Endothelial cell of umbilical vein (primary cell): ENCODE measurements around the gene HCAR1. TPM values are rescaled to one million over a fixed set of nuclear protein-coding genes. Genes with fewer than 3 reads are reported as not detected.

Experiments
- BruUV-seq: library from RNA; stranded (reverse); fragments of 400-500 nt; replicated peaks from 2 replicates; lab custom pipeline; 2021; lab: Mats Ljungman, UMichigan
- CTCF ChIA-PET: fragments of 300-600, 350-600 bp; sonication (Branson Sonifier 250); formaldehyde crosslinking; loops from one replicate; lab custom pipeline; 2021; ENCODE audit warnings: antibody characterized with exemption, inconsistent platforms; lab: Charles Lee
- POLR2A ChIA-PET: fragments of 300-600, 350-600 bp; sonication (Branson Sonifier 250); formaldehyde crosslinking; loops from one replicate; lab custom pipeline; 2021; ENCODE audit warnings: antibody characterized with exemption, inconsistent platforms; lab: Charles Lee
- DNase-seq: peaks from one replicate; pipeline ENCODE4 v3.0.0-alpha.2; 2011; ENCODE audit warnings: low read depth, low spot score
- FAIRE-seq: peaks from 2 replicates; lab custom pipeline; 2011; peaks lifted over from hg19 to GRCh38; lab: Jason Lieb, UNC
- H2AFZ ChIP-seq: 2 replicates; pipeline ENCODE4 v1.6.0; 2012; ENCODE audit warnings: low read depth, low read length, control low read depth, inconsistent platforms
- H3K27ac ChIP-seq: 2 replicates; pipeline ENCODE4 v1.5.1; 2011; ENCODE audit warnings: low read depth, mild to moderate bottlenecking, control low read depth, low read length, moderate library complexity; ENCODE audit not compliant: insufficient read depth
- H3K27me3 ChIP-seq, 2 experiments: 2 replicates each; pipeline versions ENCODE4 v1.6.0 to v1.6.1; 2011; ENCODE audit warnings: low read length in 2 of 2, mixed read lengths in 1 of 2; ENCODE audit not compliant: control insufficient read depth in 2 of 2, insufficient read depth in 2 of 2
- H3K36me3 ChIP-seq, 2 experiments: 2 replicates in 1 of 2; 3 replicates in 1 of 2; pipeline ENCODE4 v1.5.1; 2011; ENCODE audit warnings: low read length in 2 of 2, mild to moderate bottlenecking in 1 of 2, moderate library complexity in 1 of 2; ENCODE audit not compliant: control insufficient read depth in 2 of 2, insufficient read depth in 2 of 2; ENCODE audit errors: extremely low read depth in 1 of 2
- H3K4me1 ChIP-seq: 3 replicates; pipeline ENCODE4 v1.5.1; 2011; ENCODE audit warnings: mild to moderate bottlenecking, low read length; ENCODE audit not compliant: control insufficient read depth, insufficient read depth; ENCODE audit errors: extremely low read depth
- H3K4me2 ChIP-seq: 2 replicates; pipeline ENCODE4 v1.6.1; 2011; ENCODE audit warnings: low read length, control low read depth, mixed read lengths; ENCODE audit not compliant: insufficient read depth
- H3K4me3 ChIP-seq, 3 experiments: fragments of 200-600 bp in 1 of 3; sonication (generic), shearing (Covaris generic) in 1 of 3; replicated peaks in 1 of 3; 2 replicates each; pipeline ENCODE4 v1.5.1; 2011 to 2016; ENCODE audit warnings: control low read depth in 3 of 3, low read length in 3 of 3, mild to moderate bottlenecking in 2 of 3, inconsistent platforms in 1 of 3, low read depth in 1 of 3, moderate library complexity in 1 of 3; ENCODE audit not compliant: insufficient read depth in 1 of 3
- H3K79me2 ChIP-seq: 2 replicates; pipeline ENCODE4 v1.6.0; 2012; ENCODE audit warnings: low read length, inconsistent platforms; ENCODE audit not compliant: control insufficient read depth, insufficient read depth
- H3K9ac ChIP-seq: replicated peaks from 2 replicates; pipeline ENCODE3; 2011; ENCODE audit warnings: low read length, control low read depth; ENCODE audit not compliant: insufficient read depth; ENCODE audit errors: extremely low read depth
- H3K9me1 ChIP-seq: replicated peaks from 3 replicates; pipeline ENCODE4 v1.6.0; 2011; ENCODE audit warnings: mild to moderate bottlenecking, low read length; ENCODE audit not compliant: control insufficient read depth, insufficient read depth; ENCODE audit errors: extremely low read depth
- H3K9me3 ChIP-seq: replicated peaks from 2 replicates; pipeline ENCODE4 v1.5.1; 2012; ENCODE audit warnings: low read length, inconsistent platforms; ENCODE audit not compliant: control insufficient read depth, insufficient read depth
- H4K20me1 ChIP-seq: replicated peaks from 2 replicates; pipeline ENCODE3; 2011; ENCODE audit warnings: mild to moderate bottlenecking, low read length; ENCODE audit not compliant: control insufficient read depth, insufficient read depth; ENCODE audit errors: extremely low read depth
- GATA2 ChIP-seq: IDR thresholded peaks from 2 replicates; pipeline ENCODE4 v1.7.0; 2011; ENCODE audit warnings: low read depth, mild to moderate bottlenecking, moderate library complexity, mixed read lengths, low read length; ENCODE audit not compliant: insufficient read length, insufficient read depth
- MAX ChIP-seq: IDR thresholded peaks from 2 replicates; pipeline ENCODE4 v1.6.1; 2011; ENCODE audit not compliant: insufficient read depth, insufficient read length
- MYC ChIP-seq: IDR thresholded peaks from one replicate; pipeline ENCODE4 v1.6.1; 2011; ENCODE audit warnings: mild to moderate bottlenecking, low read depth, low read length
- POLR2A ChIP-seq: IDR thresholded peaks from 2 replicates; pipeline ENCODE4 v1.6.1; 2012; ENCODE audit warnings: low read depth, mild to moderate bottlenecking, control low read depth, low read length
- POLR2AphosphoS5 ChIP-seq: IDR thresholded peaks from 2 replicates; pipeline ENCODE4 v1.6.1; 2012; ENCODE audit warnings: low read depth, mild to moderate bottlenecking, control low read depth, low read length, moderate library complexity; ENCODE audit not compliant: insufficient read depth
- dilution Hi-C: fragments of 300-500 bp; cut with MboI; formaldehyde crosslinking; loops from one replicate; pipeline ENCODE4 v1.15.0; 2019; ENCODE audit warnings: low sequenced_read_pairs; ENCODE audit not compliant: extremely low pct_ligation_motif_present
- intact Hi-C: fragments of 100-400 bp; cut with micrococcal nuclease; formaldehyde crosslinking; loops from one replicate; pipeline ENCODE4 v1.10.0; 2022
- polyA plus RNA-seq, 4 experiments: library from polyadenylated mRNA; depleted of rRNA in 3 of 4; stranded (reverse) in 3 of 4; unstranded in 1 of 4; fragments of >200 nt; gene quantifications; 2 replicates each; pipeline versions ENCODE4 v1.2.1 to v1.2.3, GENCODE V29; 2011 to 2012; ENCODE audit warnings: missing spikeins in 1 of 4
- total RNA-seq: library from RNA; stranded (reverse); gene quantifications from 2 replicates; pipeline ENCODE4 v1.2.3, GENCODE V29; 2021
- TF ChIP-seq, protein P1 (sequence below), 2 donors: IDR thresholded peaks; 1 replicate in 1 of 2; 2 replicates in 1 of 2; pipeline ENCODE4 v1.5.1; 2011; ENCODE audit warnings: low read length in 2 of 2, mild to moderate bottlenecking in 2 of 2, moderate library complexity in 2 of 2, control low read depth in 1 of 2, inconsistent platforms in 1 of 2, low read depth in 1 of 2; ENCODE audit not compliant: insufficient read depth in 1 of 2; ENCODE audit errors: extremely low read depth in 1 of 2

HCAR1 gene
- total and polyA plus RNA-seq, 2 donors (not counting 3 experiments of a cell fraction or from before 2014, with no cell fraction given), result 0.04 TPM; not detected in 1

GRCh38 chr12:122725452-122726079 lies 5.1 kb downstream of the HCAR1 start:
- Histone ChIP-seq H3K27me3 (no peaks in the 10 kb centered on the region), H3K9ac (peak overlapping the region; percentile 74), H3K4me1 (peaks cover 19% of the 10 kb centered on the region), H3K27ac (peak overlapping the region; percentile 69), H3K4me3 (no peak overlapping the region), H3K9me3 (no peaks in the 10 kb centered on the region), H3K9me1 (no peaks in the 10 kb centered on the region), H2AFZ (peak overlapping the region; percentile 51), H4K20me1 (no peaks in the 10 kb centered on the region), H3K79me2 (no peaks in the 10 kb centered on the region), H3K4me2 (peak overlapping the region; percentile 83), H3K36me3 (no peaks in the 10 kb centered on the region)
- no TSS peak for BruUV-seq
- intact Hi-C loops (no loop called here), dilution Hi-C loops (no loop called here)
- no peak for DNase-seq
- ChIA-PET CTCF (interaction anchor here (1.6 kb wide), 1 partner anchor 88 kb away, joined by 5 read pairs; no protein-coding TSS in a partner anchor), POLR2A (interaction anchor here (0.7 kb wide), 1 partner anchor 199 kb away, joined by 3 read pairs; the partner anchor contains the start of genes KNTC1 and RSRC2)
- no peak for FAIRE-seq
- TF ChIP-seq GATA2, result no peak
- TF ChIP-seq, protein P1, sequence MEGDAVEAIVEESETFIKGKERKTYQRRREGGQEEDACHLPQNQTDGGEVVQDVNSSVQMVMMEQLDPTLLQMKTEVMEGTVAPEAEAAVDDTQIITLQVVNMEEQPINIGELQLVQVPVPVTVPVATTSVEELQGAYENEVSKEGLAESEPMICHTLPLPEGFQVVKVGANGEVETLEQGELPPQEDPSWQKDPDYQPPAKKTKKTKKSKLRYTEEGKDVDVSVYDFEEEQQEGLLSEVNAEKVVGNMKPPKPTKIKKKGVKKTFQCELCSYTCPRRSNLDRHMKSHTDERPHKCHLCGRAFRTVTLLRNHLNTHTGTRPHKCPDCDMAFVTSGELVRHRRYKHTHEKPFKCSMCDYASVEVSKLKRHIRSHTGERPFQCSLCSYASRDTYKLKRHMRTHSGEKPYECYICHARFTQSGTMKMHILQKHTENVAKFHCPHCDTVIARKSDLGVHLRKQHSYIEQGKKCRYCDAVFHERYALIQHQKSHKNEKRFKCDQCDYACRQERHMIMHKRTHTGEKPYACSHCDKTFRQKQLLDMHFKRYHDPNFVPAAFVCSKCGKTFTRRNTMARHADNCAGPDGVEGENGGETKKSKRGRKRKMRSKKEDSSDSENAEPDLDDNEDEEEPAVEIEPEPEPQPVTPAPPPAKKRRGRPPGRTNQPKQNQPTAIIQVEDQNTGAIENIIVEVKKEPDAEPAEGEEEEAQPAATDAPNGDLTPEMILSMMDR (IDR thresholded peaks at IDR 0.05; ENCODE audit: extremely low read depth in 1 of 2, insufficient read depth in 1 of 2, low read depth in 1 of 2, low read length in 2 of 2), result no peak
- no peak for TF ChIP-seq POLR2AphosphoS5
- no peak for TF ChIP-seq MYC
- TF ChIP-seq MAX, result no peak
- TF ChIP-seq POLR2A, result no peak
